Endodermal cell (in vitro differentiated cells): Measurements from ENCODE around the gene IL5. TPM values are rescaled to one million over a fixed set of nuclear protein-coding genes. Genes with fewer than 3 reads are reported as not detected.

Source experiments
- DNase-seq: peaks from one replicate; pipeline ENCODE4 v3.0.0-alpha.2; 2017
- H3K27ac ChIP-seq: 2 replicates; pipeline ENCODE4 v1.5.1; 2013; ENCODE audit warnings: mild to moderate bottlenecking, low read depth, low read length, moderate library complexity
- H3K27me3 ChIP-seq: 2 replicates; pipeline ENCODE4 v1.6.1; 2013; ENCODE audit warnings: mild to moderate bottlenecking, low read length, moderate library complexity; ENCODE audit not compliant: insufficient read depth, control insufficient read depth, poor library complexity, severe bottlenecking
- H3K36me3 ChIP-seq: 2 replicates; pipeline ENCODE4 v1.7.0; 2013; ENCODE audit warnings: mild to moderate bottlenecking, low read length, moderate library complexity; ENCODE audit not compliant: control insufficient read depth, insufficient read depth
- H3K4me1 ChIP-seq: one replicate; pipeline ENCODE4 v1.7.0; 2013; ENCODE audit warnings: low read length; ENCODE audit not compliant: control insufficient read depth, insufficient read depth
- H3K4me3 ChIP-seq: 2 replicates; pipeline ENCODE4 v1.5.1; 2013; ENCODE audit warnings: mild to moderate bottlenecking, low read length, moderate library complexity
- H3K9ac ChIP-seq: 2 replicates; pipeline ENCODE4 v1.6.1; 2013; ENCODE audit warnings: mild to moderate bottlenecking, low read length, moderate library complexity; ENCODE audit not compliant: poor library complexity, severe bottlenecking; ENCODE audit errors: extremely low read depth
- H3K9me3 ChIP-seq: 2 replicates; pipeline ENCODE4 v1.6.1; 2013; ENCODE audit warnings: mild to moderate bottlenecking, low read length, moderate library complexity; ENCODE audit not compliant: control insufficient read depth
- H3K27ac Mint-ChIP-seq: 2 replicates; pipeline ENCODE4 v1.8.0; 2020; ENCODE audit warnings: mixed read lengths
- H3K27me3 Mint-ChIP-seq: 2 replicates; pipeline ENCODE4 v1.8.0; 2021; ENCODE audit warnings: mild to moderate bottlenecking, mixed read lengths; ENCODE audit not compliant: insufficient read depth
- H3K36me3 Mint-ChIP-seq: 2 replicates; pipeline ENCODE4 v1.8.0; 2020; ENCODE audit warnings: low read depth, mixed read lengths
- H3K4me1 Mint-ChIP-seq: 2 replicates; pipeline ENCODE4 v1.8.0; 2020; ENCODE audit warnings: mixed read lengths
- H3K4me3 Mint-ChIP-seq: 2 replicates; pipeline ENCODE4 v1.8.0; 2020; ENCODE audit warnings: mild to moderate bottlenecking, moderate library complexity, mixed read lengths
- H3K9me3 Mint-ChIP-seq: 2 replicates; pipeline ENCODE4 v1.8.0; 2020; ENCODE audit warnings: mild to moderate bottlenecking, mixed read lengths
- CTCF ChIP-seq: fragments of 200-600 bp; sonication (generic); conservative IDR thresholded peaks from 2 replicates; pipeline ENCODE4 v1.5.0; 2021; ENCODE audit warnings: antibody characterized with exemption, mild to moderate bottlenecking
- WGBS, 2 experiments: methylation state at CpG; one replicate each; pipeline versions ENCODE4 v1.1.5 to v1.1.7; 2013; ENCODE audit warnings: missing lambda C conversion rate in 2 of 2, mixed read lengths in 1 of 2; ENCODE audit not compliant: insufficient coverage in 1 of 2, insufficient read length in 1 of 2; 5-methylcytosine and 5-hydroxymethylcytosine counted together
- total RNA-seq, 2 donors: library from RNA; stranded (reverse); fragmentation: NEBNext Ultra II Directional in 1 of 2; extraction: Animal tissue kit (Norgen Biotek cat#: 25700) in 1 of 2; gene quantifications; 2 replicates in 1 of 2; 3 replicates in 1 of 2; pipeline ENCODE4 v1.2.1, GENCODE V29; 2021

The IL5 gene
- total RNA-seq, 2 donors from 2014 or later, result not detected

- no peaks in the 10 kb centered on the region for H3K27me3 ChIP-seq
- no peak for TF ChIP-seq CTCF
- no peak overlapping the region for H3K4me3 ChIP-seq
- no peak overlapping the region for H3K9ac ChIP-seq
- peaks cover 17% of the 10 kb centered on the region for H3K9me3 ChIP-seq
- no peak for DNase-seq
- Mint-ChIP-seq H3K27me3 (no peaks in the 10 kb centered on the region), H3K4me1 (peaks cover 8% of the 10 kb centered on the region), H3K36me3 (no peaks in the 10 kb centered on the region), H3K4me3 (no peak overlapping the region), H3K27ac (no peak overlapping the region), H3K9me3 (peaks cover 28% of the 10 kb centered on the region)
- no peaks in the 10 kb centered on the region for H3K4me1 ChIP-seq
- H3K27ac ChIP-seq, result no peak overlapping the region
- H3K36me3 ChIP-seq, result no peaks in the 10 kb centered on the region
Measured at GRCh38 chr5:132510076-132510475, 33.2 kb downstream of the IL5 start.

DNA sequence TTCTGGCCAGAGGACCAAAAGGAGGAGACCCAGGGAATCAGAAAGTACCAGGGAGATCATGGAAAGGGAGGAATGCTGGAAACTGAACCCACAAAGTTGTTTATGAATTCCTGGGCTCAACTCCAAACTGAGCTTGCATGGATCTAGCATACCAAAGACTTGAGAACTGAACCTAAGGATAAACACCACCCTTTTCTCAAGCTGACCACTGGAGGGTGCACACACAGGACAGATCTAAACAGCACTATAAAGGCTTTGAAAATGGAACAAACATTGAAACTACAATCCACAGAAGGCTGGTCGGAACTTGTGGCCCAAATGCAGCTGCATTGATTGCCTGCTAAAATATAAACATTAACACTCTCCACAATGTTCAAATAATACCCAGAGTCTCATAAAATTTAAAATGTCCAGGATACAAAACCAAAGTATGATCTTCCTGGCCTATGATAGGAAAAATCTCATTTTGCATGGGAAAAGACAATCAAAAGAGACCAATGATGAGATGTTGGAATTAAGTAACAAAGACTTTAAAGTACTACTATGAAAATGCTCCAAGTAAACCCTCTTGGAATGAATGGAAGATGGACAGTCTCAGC is 37.1 kb downstream of the IL5 start:
- H3K4me3 Mint-ChIP-seq, result no peak overlapping the region
- no peak overlapping the region for H3K27ac Mint-ChIP-seq
- no peak for DNase-seq

GRCh38 chr5:132505641-132506040 is 37.7 kb downstream of the IL5 start:
- Histone ChIP-seq H3K9me3 (no peaks in the 10 kb centered on the region), H3K4me1 (no peaks in the 10 kb centered on the region), H3K36me3 (no peaks in the 10 kb centered on the region), H3K27ac (no peak overlapping the region), H3K4me3 (no peak overlapping the region), H3K27me3 (no peaks in the 10 kb centered on the region), H3K9ac (no peak overlapping the region)
- Mint-ChIP-seq H3K27me3 (no peaks in the 10 kb centered on the region), H3K9me3 (peaks cover 3% of the 10 kb centered on the region), H3K4me1 (peaks cover 10% of the 10 kb centered on the region), H3K36me3 (no peaks in the 10 kb centered on the region), H3K4me3 (no peak overlapping the region), H3K27ac (no peak overlapping the region)
- DNase-seq, result no peak
- WGBS, 2 experiments, result 80 to 100% methylated on average over 1 to 2 of the region's 2 CpGs
- TF ChIP-seq CTCF, result no peak

More for the DNA sequence above, 37.1 kb downstream of the IL5 start:
- H3K4me3 ChIP-seq, result no peak overlapping the region
- H3K27me3 ChIP-seq, result no peaks in the 10 kb centered on the region
- no peaks in the 10 kb centered on the region for H3K4me1 ChIP-seq
- Mint-ChIP-seq H3K4me1 (peaks cover 10% of the 10 kb centered on the region), H3K36me3 (no peaks in the 10 kb centered on the region), H3K27me3 (no peaks in the 10 kb centered on the region), H3K9me3 (peaks cover 3% of the 10 kb centered on the region)
- peak; percentile 70 for TF ChIP-seq CTCF
- H3K36me3 ChIP-seq, result no peaks in the 10 kb centered on the region
- H3K27ac ChIP-seq, result no peak overlapping the region
- no peak overlapping the region for H3K9ac ChIP-seq
- no peaks in the 10 kb centered on the region for H3K9me3 ChIP-seq
- WGBS, 2 experiments, result 73% methylated on average over 1 of the region's 1 CpG; no CpG with 5 or more reads in 1 of the 2 experiments
